ENCODE data around the gene TTBK1.

The TTBK1 gene

GRCh38 chr6:43308990-43309477 is 65.8 kb downstream of the TTBK1 start:
- Histone ChIP-seq H3K9ac (no peak overlapping the region), H3K27ac (no peak overlapping the region), H4K20me1 (ENCODE audit: insufficient read depth) (no peaks in the 10 kb centered on the region), H3K4me1 (ENCODE audit: low read depth, poor library complexity, severe bottlenecking) (peaks cover 5% of the 10 kb centered on the region), H3K36me3 (ENCODE audit: insufficient read depth) (no peaks in the 10 kb centered on the region), H3K79me2 (ENCODE audit: insufficient read depth, low read depth) (no peaks in the 10 kb centered on the region), H3K27me3 (ENCODE audit: insufficient read depth, low read depth) (no peaks in the 10 kb centered on the region), H3K4me3 (IDR thresholded peaks at IDR 0.05; ENCODE audit: insufficient read depth, low read depth, low read length) (no peak overlapping the region), H3K4me2 (no peak overlapping the region), H2AFZ (ENCODE audit: low read depth) (no peak overlapping the region)
- TF ChIP-seq CTCF (conservative IDR thresholded peaks at IDR 0.05; ENCODE audit: low read depth, low read length), result no peak

- Histone ChIP-seq H4K20me1 (ENCODE audit: insufficient read depth) (no peaks in the 10 kb centered on the region), H3K4me3 (IDR thresholded peaks at IDR 0.05; ENCODE audit: insufficient read depth, low read depth, low read length) (no peak overlapping the region), H3K27me3 (ENCODE audit: insufficient read depth, low read depth) (no peaks in the 10 kb centered on the region), H3K9ac (no peak overlapping the region), H3K4me1 (ENCODE audit: low read depth, poor library complexity, severe bottlenecking) (peaks cover 5% of the 10 kb centered on the region), H3K4me2 (no peak overlapping the region), H3K79me2 (ENCODE audit: insufficient read depth, low read depth) (no peaks in the 10 kb centered on the region), H3K27ac (no peak overlapping the region), H3K36me3 (ENCODE audit: insufficient read depth) (no peaks in the 10 kb centered on the region), H2AFZ (ENCODE audit: low read depth) (no peak overlapping the region)
- no peak for TF ChIP-seq CTCF (conservative IDR thresholded peaks at IDR 0.05; ENCODE audit: low read depth, low read length)
Observed at GRCh38 chr6:43310134-43310533, 66.9 kb downstream of the TTBK1 start.

GRCh38 chr6:43310624-43311023 is 67.3 kb downstream of the TTBK1 start:
- no peak overlapping the region for H3K4me2 ChIP-seq
- no peaks in the 10 kb centered on the region for H3K79me2 ChIP-seq (ENCODE audit: insufficient read depth, low read depth)
- peaks cover 5% of the 10 kb centered on the region for H3K4me1 ChIP-seq (ENCODE audit: low read depth, poor library complexity, severe bottlenecking)

GRCh38 chr6:43311666-43312065 is 68.4 kb downstream of the TTBK1 start:
- Histone ChIP-seq H4K20me1 (ENCODE audit: insufficient read depth) (no peaks in the 10 kb centered on the region), H3K79me2 (ENCODE audit: insufficient read depth, low read depth) (no peaks in the 10 kb centered on the region), H2AFZ (ENCODE audit: low read depth) (no peak overlapping the region), H3K27me3 (ENCODE audit: insufficient read depth, low read depth) (no peaks in the 10 kb centered on the region), H3K27ac (no peak overlapping the region), H3K4me2 (no peak overlapping the region), H3K36me3 (ENCODE audit: insufficient read depth) (no peaks in the 10 kb centered on the region), H3K9ac (no peak overlapping the region), H3K4me1 (ENCODE audit: low read depth, poor library complexity, severe bottlenecking) (peaks cover 5% of the 10 kb centered on the region), H3K4me3 (IDR thresholded peaks at IDR 0.05; ENCODE audit: insufficient read depth, low read depth, low read length) (no peak overlapping the region)
- no peak for TF ChIP-seq CTCF (conservative IDR thresholded peaks at IDR 0.05; ENCODE audit: low read depth, low read length)

More at GRCh38 chr6:43310624-43311023, 67.3 kb downstream of the TTBK1 start:
- H3K27me3 ChIP-seq (ENCODE audit: insufficient read depth, low read depth), result no peaks in the 10 kb centered on the region
- no peaks in the 10 kb centered on the region for H3K36me3 ChIP-seq (ENCODE audit: insufficient read depth)
- H3K27ac ChIP-seq, result no peak overlapping the region
- no peak for TF ChIP-seq CTCF (conservative IDR thresholded peaks at IDR 0.05; ENCODE audit: low read depth, low read length)
- H2AFZ ChIP-seq (ENCODE audit: low read depth), result no peak overlapping the region
- no peak overlapping the region for H3K9ac ChIP-seq
- H3K4me3 ChIP-seq (IDR thresholded peaks at IDR 0.05; ENCODE audit: insufficient read depth, low read depth, low read length), result no peak overlapping the region
- no peaks in the 10 kb centered on the region for H4K20me1 ChIP-seq (ENCODE audit: insufficient read depth)
